ENCODE results near the gene TMEM272.

DNA sequence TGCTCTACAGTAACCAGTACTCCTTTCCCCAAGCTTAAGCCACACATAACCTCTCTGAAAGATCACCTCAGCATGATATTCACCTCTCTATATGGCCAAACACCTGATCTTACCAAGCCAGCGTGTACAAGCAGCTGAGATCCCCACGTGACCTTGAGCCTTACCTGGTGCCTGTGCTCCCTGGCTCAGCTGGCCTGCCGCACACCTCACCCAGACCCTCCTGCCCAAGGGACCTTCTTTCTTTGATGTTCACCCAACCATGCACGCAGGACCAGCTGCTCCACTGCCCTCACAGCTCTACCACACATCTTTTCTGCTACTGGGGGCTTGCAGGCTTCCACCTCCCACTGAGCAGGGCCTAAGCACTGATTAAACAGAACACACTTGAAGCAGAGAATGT, 50.0 kb downstream of the TMEM272 start:
- TF ChIP-seq, protein P1, sequence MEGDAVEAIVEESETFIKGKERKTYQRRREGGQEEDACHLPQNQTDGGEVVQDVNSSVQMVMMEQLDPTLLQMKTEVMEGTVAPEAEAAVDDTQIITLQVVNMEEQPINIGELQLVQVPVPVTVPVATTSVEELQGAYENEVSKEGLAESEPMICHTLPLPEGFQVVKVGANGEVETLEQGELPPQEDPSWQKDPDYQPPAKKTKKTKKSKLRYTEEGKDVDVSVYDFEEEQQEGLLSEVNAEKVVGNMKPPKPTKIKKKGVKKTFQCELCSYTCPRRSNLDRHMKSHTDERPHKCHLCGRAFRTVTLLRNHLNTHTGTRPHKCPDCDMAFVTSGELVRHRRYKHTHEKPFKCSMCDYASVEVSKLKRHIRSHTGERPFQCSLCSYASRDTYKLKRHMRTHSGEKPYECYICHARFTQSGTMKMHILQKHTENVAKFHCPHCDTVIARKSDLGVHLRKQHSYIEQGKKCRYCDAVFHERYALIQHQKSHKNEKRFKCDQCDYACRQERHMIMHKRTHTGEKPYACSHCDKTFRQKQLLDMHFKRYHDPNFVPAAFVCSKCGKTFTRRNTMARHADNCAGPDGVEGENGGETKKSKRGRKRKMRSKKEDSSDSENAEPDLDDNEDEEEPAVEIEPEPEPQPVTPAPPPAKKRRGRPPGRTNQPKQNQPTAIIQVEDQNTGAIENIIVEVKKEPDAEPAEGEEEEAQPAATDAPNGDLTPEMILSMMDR (conservative IDR thresholded peaks at IDR 0.05 in 1 of 2, IDR thresholded peaks at IDR 0.05 in 1 of 2; ENCODE audit: extremely low read depth in 1 of 2, insufficient read depth in 1 of 2, low read depth in 1 of 2, low read length in 2 of 2), result no peak
- TF ChIP-seq EZH2 (IDR thresholded peaks at IDR 0.05; ENCODE audit: borderline replicate concordance, low read length), result no peak

All from mammary epithelial cell (primary cell).